Astrocyte (in vitro differentiated cells and primary cell): Measurements from ENCODE around the gene MAS1L. TPM values are rescaled to one million over a fixed set of nuclear protein-coding genes. Genes with fewer than 3 reads are reported as not detected.

ENCODE experiments used
- DNase-seq: peaks from one replicate; pipeline ENCODE4 v3.0.0-alpha.2; 2010; ENCODE audit warnings: low read depth
- FAIRE-seq: peaks from 2 replicates; lab custom pipeline; 2011; peaks lifted over from hg19 to GRCh38; lab: Jason Lieb, UNC
- H2AFZ ChIP-seq: 2 replicates; pipeline ENCODE4 v1.6.0; 2012; ENCODE audit warnings: low read depth, low read length, inconsistent platforms
- H3K27ac ChIP-seq: 2 replicates; pipeline ENCODE4 v1.5.1; 2011; ENCODE audit warnings: low read depth, low read length, inconsistent platforms
- H3K27me3 ChIP-seq: 2 replicates; pipeline ENCODE4 v1.6.0; 2011; ENCODE audit warnings: low read length, inconsistent platforms; ENCODE audit not compliant: insufficient read depth
- H3K36me3 ChIP-seq: 2 replicates; pipeline ENCODE4 v1.5.1; 2011; ENCODE audit warnings: low read length, inconsistent platforms; ENCODE audit not compliant: insufficient read depth
- H3K4me1 ChIP-seq: 2 replicates; pipeline ENCODE4 v1.5.1; 2011; ENCODE audit warnings: low read length, inconsistent platforms; ENCODE audit not compliant: insufficient read depth
- H3K4me2 ChIP-seq: 2 replicates; pipeline ENCODE4 v1.6.0; 2012; ENCODE audit warnings: low read length, inconsistent platforms
- H3K4me3 ChIP-seq: 2 replicates; pipeline ENCODE4 v1.5.1; 2011; ENCODE audit warnings: low read depth, mild to moderate bottlenecking, low read length, inconsistent platforms; ENCODE audit not compliant: insufficient read depth
- H3K79me2 ChIP-seq: 2 replicates; pipeline ENCODE4 v1.6.0; 2012; ENCODE audit warnings: mild to moderate bottlenecking, low read length, inconsistent platforms; ENCODE audit not compliant: insufficient read depth
- H3K9ac ChIP-seq: 2 replicates; pipeline ENCODE4 v1.6.0; 2012; ENCODE audit warnings: mild to moderate bottlenecking, low read length, inconsistent platforms
- H3K9me3 ChIP-seq: 2 replicates; pipeline ENCODE4 v1.5.1; 2012; ENCODE audit warnings: low read depth, mild to moderate bottlenecking, low read length, inconsistent platforms; ENCODE audit not compliant: insufficient read depth
- H4K20me1 ChIP-seq: 2 replicates; pipeline ENCODE4 v1.6.0; 2012; ENCODE audit warnings: low read length, inconsistent platforms; ENCODE audit not compliant: insufficient read depth
- H3K27ac Mint-ChIP-seq: one replicate; pipeline ENCODE4 v1.8.0; 2021; ENCODE audit warnings: mild to moderate bottlenecking, mixed read lengths; ENCODE audit not compliant: unreplicated experiment
- H3K27me3 Mint-ChIP-seq: one replicate; pipeline ENCODE4 v1.8.0; 2021; ENCODE audit warnings: low read depth, mixed read lengths; ENCODE audit not compliant: unreplicated experiment
- H3K36me3 Mint-ChIP-seq: one replicate; pipeline ENCODE4 v1.8.0; 2021; ENCODE audit warnings: low read depth, mixed read lengths; ENCODE audit not compliant: unreplicated experiment
- H3K4me1 Mint-ChIP-seq: one replicate; pipeline ENCODE4 v1.8.0; 2021; ENCODE audit warnings: low read depth, mixed read lengths; ENCODE audit not compliant: unreplicated experiment
- H3K4me3 Mint-ChIP-seq: one replicate; pipeline ENCODE4 v1.8.0; 2021; ENCODE audit warnings: mild to moderate bottlenecking, moderate library complexity, mixed read lengths; ENCODE audit not compliant: unreplicated experiment
- H3K9me3 Mint-ChIP-seq: one replicate; pipeline ENCODE4 v1.8.0; 2021; ENCODE audit warnings: mild to moderate bottlenecking, mixed read lengths; ENCODE audit not compliant: unreplicated experiment
- EZH2 ChIP-seq: IDR thresholded peaks from 2 replicates; pipeline ENCODE4 v1.6.1; 2012; ENCODE audit warnings: mild to moderate bottlenecking, low read length, inconsistent platforms; ENCODE audit not compliant: insufficient read depth
- total RNA-seq: library from RNA; stranded (reverse); gene quantifications from 2 replicates; pipeline ENCODE4 v1.2.1, GENCODE V29; 2021
- TF ChIP-seq, protein P1 (sequence below): IDR thresholded peaks from 2 replicates; pipeline ENCODE4 v1.5.1; 2011; ENCODE audit warnings: low read depth, mild to moderate bottlenecking, inconsistent platforms, low read length, moderate library complexity; ENCODE audit not compliant: insufficient read depth

MAS1L gene
- total RNA-seq, 1 donor from 2014 or later: not detected

DNA sequence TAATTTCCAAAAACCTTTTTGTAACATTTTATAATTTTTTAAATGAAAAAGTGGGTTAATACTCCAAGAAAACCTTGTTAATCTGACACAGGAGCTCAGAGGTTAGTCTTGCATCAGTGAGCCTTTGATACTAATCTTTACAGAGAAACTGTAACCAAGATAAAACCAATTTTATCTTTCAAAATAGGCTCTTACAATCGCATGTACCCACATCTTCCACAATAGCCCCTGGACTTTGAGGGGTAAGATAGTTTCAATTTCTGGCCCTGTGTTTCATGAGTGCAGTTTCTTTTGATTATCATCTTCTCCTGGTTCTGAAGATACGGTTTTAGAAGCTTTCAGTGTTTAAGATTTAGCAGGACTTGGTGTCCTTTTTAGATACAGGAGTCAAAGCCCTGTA lies 34.5 kb upstream of the MAS1L start:
- no peak overlapping the region for H3K4me3 ChIP-seq
- H3K9me3 ChIP-seq: no peaks in the 10 kb centered on the region
- Mint-ChIP-seq H3K27me3 (no peaks in the 10 kb centered on the region), H3K4me3 (no peak overlapping the region), H3K27ac (no peak overlapping the region), H3K9me3 (peaks cover 5% of the 10 kb centered on the region), H3K4me1 (peaks cover 4% of the 10 kb centered on the region), H3K36me3 (peaks cover 4% of the 10 kb centered on the region)
- DNase-seq: no peak
- no peaks in the 10 kb centered on the region for H3K27me3 ChIP-seq
- no peaks in the 10 kb centered on the region for H3K79me2 ChIP-seq
- TF ChIP-seq, protein P1, sequence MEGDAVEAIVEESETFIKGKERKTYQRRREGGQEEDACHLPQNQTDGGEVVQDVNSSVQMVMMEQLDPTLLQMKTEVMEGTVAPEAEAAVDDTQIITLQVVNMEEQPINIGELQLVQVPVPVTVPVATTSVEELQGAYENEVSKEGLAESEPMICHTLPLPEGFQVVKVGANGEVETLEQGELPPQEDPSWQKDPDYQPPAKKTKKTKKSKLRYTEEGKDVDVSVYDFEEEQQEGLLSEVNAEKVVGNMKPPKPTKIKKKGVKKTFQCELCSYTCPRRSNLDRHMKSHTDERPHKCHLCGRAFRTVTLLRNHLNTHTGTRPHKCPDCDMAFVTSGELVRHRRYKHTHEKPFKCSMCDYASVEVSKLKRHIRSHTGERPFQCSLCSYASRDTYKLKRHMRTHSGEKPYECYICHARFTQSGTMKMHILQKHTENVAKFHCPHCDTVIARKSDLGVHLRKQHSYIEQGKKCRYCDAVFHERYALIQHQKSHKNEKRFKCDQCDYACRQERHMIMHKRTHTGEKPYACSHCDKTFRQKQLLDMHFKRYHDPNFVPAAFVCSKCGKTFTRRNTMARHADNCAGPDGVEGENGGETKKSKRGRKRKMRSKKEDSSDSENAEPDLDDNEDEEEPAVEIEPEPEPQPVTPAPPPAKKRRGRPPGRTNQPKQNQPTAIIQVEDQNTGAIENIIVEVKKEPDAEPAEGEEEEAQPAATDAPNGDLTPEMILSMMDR: no peak
- TF ChIP-seq EZH2: no peak
- H2AFZ ChIP-seq: no peak overlapping the region
- H3K27ac ChIP-seq: no peak overlapping the region
- no peak overlapping the region for H3K4me2 ChIP-seq
- no peak overlapping the region for H3K9ac ChIP-seq
- H4K20me1 ChIP-seq: no peaks in the 10 kb centered on the region
- H3K36me3 ChIP-seq: no peaks in the 10 kb centered on the region
- no peak for FAIRE-seq
- H3K4me1 ChIP-seq: no peaks in the 10 kb centered on the region

DNA sequence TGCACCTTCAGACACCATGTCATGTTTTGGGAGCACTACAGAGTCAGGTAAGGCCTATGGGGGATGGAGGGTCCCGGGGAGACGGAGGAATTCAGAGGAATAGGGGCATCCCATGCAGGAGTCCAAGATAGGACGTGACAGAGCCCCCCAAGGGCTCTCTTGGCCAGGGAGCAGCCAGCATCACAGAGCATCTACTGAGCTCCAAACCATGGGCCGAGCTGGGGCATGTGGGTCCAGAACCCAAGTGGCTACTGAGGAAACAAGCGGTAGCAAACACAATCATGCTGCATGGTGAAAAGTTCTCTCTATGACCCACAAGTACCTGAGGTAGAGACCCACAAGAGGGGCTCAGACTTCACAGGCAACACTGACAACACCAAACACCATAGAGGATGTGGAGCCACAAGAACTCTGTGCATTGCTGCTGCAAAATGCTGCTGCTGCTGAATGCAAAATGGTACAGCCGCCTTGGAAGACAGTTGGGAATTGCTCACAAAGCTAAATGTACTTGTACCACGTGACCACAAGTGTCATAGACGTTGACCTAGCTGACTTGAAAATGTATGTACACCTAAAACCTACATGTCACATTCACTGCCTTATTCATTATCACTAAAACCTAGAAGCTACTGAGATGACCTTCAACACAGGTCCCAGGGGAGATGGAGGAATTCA lies 33.4 kb upstream of the MAS1L start:
- peaks cover 4% of the 10 kb centered on the region for H3K36me3 Mint-ChIP-seq
- H3K27me3 Mint-ChIP-seq: no peaks in the 10 kb centered on the region
- no peak overlapping the region for H3K4me3 Mint-ChIP-seq
- DNase-seq (no peak), FAIRE-seq (no peak)
- H3K9me3 Mint-ChIP-seq: peaks cover 5% of the 10 kb centered on the region
- no peak overlapping the region for H2AFZ ChIP-seq
- no peaks in the 10 kb centered on the region for H3K36me3 ChIP-seq
- H3K79me2 ChIP-seq: no peaks in the 10 kb centered on the region
- no peaks in the 10 kb centered on the region for H3K9me3 ChIP-seq
- H3K27me3 ChIP-seq: no peaks in the 10 kb centered on the region
- no peak overlapping the region for H3K9ac ChIP-seq
- H3K4me3 ChIP-seq: no peak overlapping the region
- H3K4me1 Mint-ChIP-seq: peaks cover 2% of the 10 kb centered on the region
- H4K20me1 ChIP-seq: no peaks in the 10 kb centered on the region
- no peak overlapping the region for H3K4me2 ChIP-seq
- H3K27ac ChIP-seq: no peak overlapping the region
- TF ChIP-seq EZH2: no peak
- TF ChIP-seq, protein P1: no peak
- H3K27ac Mint-ChIP-seq: no peak overlapping the region
- no peaks in the 10 kb centered on the region for H3K4me1 ChIP-seq

DNA sequence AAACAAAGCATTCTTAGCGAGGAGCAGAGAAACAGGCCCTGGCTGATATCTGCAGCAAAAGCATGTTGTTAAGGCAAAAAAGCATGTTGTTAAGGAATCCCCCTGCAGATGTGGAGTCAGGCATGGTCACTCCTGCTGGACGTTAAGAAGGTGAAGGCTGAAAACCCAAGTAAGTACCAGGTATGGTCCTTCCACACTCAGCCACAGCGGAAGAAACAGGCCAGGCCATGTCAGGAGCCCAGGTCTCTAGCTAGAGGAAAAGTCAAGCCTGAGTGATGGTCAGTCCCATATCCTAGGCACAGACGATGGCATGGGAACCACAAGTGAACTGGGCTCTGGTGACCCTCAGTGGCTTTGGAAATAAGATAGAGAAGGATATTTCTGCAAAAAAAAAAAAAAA lies 32.5 kb upstream of the MAS1L start:
- Histone ChIP-seq H2AFZ (no peak overlapping the region), H3K9ac (no peak overlapping the region), H3K4me3 (no peak overlapping the region), H4K20me1 (no peaks in the 10 kb centered on the region), H3K79me2 (no peaks in the 10 kb centered on the region), H3K27ac (no peak overlapping the region), H3K27me3 (no peaks in the 10 kb centered on the region), H3K36me3 (no peaks in the 10 kb centered on the region), H3K9me3 (no peaks in the 10 kb centered on the region), H3K4me1 (no peaks in the 10 kb centered on the region), H3K4me2 (no peak overlapping the region)
- no peak overlapping the region for H3K27ac Mint-ChIP-seq
- H3K27me3 Mint-ChIP-seq: no peaks in the 10 kb centered on the region
- FAIRE-seq (no peak), DNase-seq (no peak)
- peaks cover 5% of the 10 kb centered on the region for H3K9me3 Mint-ChIP-seq
- no peak overlapping the region for H3K4me3 Mint-ChIP-seq
- TF ChIP-seq, protein P1: no peak
- no peak for TF ChIP-seq EZH2
- peaks cover 5% of the 10 kb centered on the region for H3K4me1 Mint-ChIP-seq
- H3K36me3 Mint-ChIP-seq: peaks cover 4% of the 10 kb centered on the region
